Central memory CD4-positive, alpha-beta T cell (primary cell): ENCODE measurements around the gene USP9X.
"Not testable (repeated sequence)": the region's sequence is repeated elsewhere in the genome, so short reads cannot be mapped to it uniquely, and the experiment has no call there.

Experiments
- DNase-seq: peaks from one replicate; pipeline ENCODE4 v3.0.0; 2022

USP9X gene

GRCh38 chrX:41209853-41210252 is 124.6 kb downstream of the USP9X start:
- no peak for DNase-seq

GRCh38 chrX:41224605-41225004 is 139.4 kb downstream of the USP9X start:
- DNase-seq: no peak

GRCh38 chrX:41233988-41234387 is 148.7 kb downstream of the USP9X start:
- DNase-seq: no peak

- not testable (repeated sequence) for DNase-seq
These were observed 149.2 kb downstream of the USP9X start for GRCh38 chrX:41234471-41234870.

GRCh38 chrX:41234962-41235361 is 149.7 kb downstream of the USP9X start:
- no peak for DNase-seq

GRCh38 chrX:41236629-41237028 is 151.4 kb downstream of the USP9X start:
- no peak for DNase-seq

GRCh38 chrX:41240509-41240908 is 155.3 kb downstream of the USP9X start:
- no peak for DNase-seq

GRCh38 chrX:41241962-41242361 is 156.7 kb downstream of the USP9X start:
- DNase-seq: no peak

GRCh38 chrX:41245641-41246040 is 160.4 kb downstream of the USP9X start:
- DNase-seq: no peak

GRCh38 chrX:41250867-41251266 is 165.6 kb downstream of the USP9X start:
- no peak for DNase-seq

GRCh38 chrX:41257801-41258200 is 172.6 kb downstream of the USP9X start:
- no peak for DNase-seq

- no peak for DNase-seq
These were observed 173.0 kb downstream of the USP9X start for GRCh38 chrX:41258226-41258625.

- DNase-seq: no peak
These were observed 173.6 kb downstream of the USP9X start for GRCh38 chrX:41258871-41259270.

GRCh38 chrX:41259516-41259915 is 174.3 kb downstream of the USP9X start:
- no peak for DNase-seq

GRCh38 chrX:41265615-41266014 is 180.4 kb downstream of the USP9X start:
- peak; percentile 50 for DNase-seq

- no peak for DNase-seq
These were observed 188.4 kb downstream of the USP9X start for GRCh38 chrX:41273638-41274037.

- DNase-seq: peak; percentile 34
These were observed 190.7 kb downstream of the USP9X start for GRCh38 chrX:41275661-41276609.

- no peak for DNase-seq
These were observed 191.6 kb downstream of the USP9X start for GRCh38 chrX:41276661-41277506.

- DNase-seq: not testable (repeated sequence)
These were observed 197.1 kb downstream of the USP9X start for GRCh38 chrX:41282307-41282706.

- DNase-seq: not testable (repeated sequence)
These were observed 200.7 kb downstream of the USP9X start for GRCh38 chrX:41285928-41286327.
